Spleen (tissue), 13 donors: ENCODE results near the gene PDK2. TPM values are rescaled to one million over a fixed set of nuclear protein-coding genes. Genes with fewer than 3 reads are reported as not detected.

Source experiments
- DNase-seq: peaks from one replicate; pipeline ENCODE4 v3.0.0-alpha.2; 2020
- H3K27ac ChIP-seq, 8 donors: fragments of 200-600 bp; sonication (generic) in 7 of 8; 1 replicate in 4 of 8; 2 replicates in 4 of 8; pipeline versions ENCODE4 v1.5.0 to v1.8.0; 2016 to 2021; ENCODE audit warnings: inconsistent platforms in 4 of 8, mild to moderate bottlenecking in 4 of 8, moderate library complexity in 1 of 8
- H3K27me3 ChIP-seq, 7 donors: fragments of 200-600 bp; sonication (generic) in 6 of 7; replicated peaks in 1 of 7; 1 replicate in 4 of 7; 2 replicates in 3 of 7; pipeline versions ENCODE4 v1.5.0 to v1.8.0; 2016 to 2021; ENCODE audit warnings: inconsistent platforms in 3 of 7, mild to moderate bottlenecking in 1 of 7
- H3K36me3 ChIP-seq, 6 donors: fragments of 200-600 bp; sonication (generic) in 5 of 6; 1 replicate in 4 of 6; 2 replicates in 2 of 6; pipeline versions ENCODE4 v1.5.0 to v1.8.0; 2016 to 2021; ENCODE audit warnings: inconsistent platforms in 2 of 6
- H3K4me1 ChIP-seq, 6 donors: fragments of 200-600 bp; sonication (generic) in 5 of 6; 1 replicate in 3 of 6; 2 replicates in 3 of 6; pipeline versions ENCODE4 v1.5.0 to v1.8.0; 2016 to 2021; ENCODE audit warnings: inconsistent platforms in 3 of 6
- H3K4me3 ChIP-seq, 8 donors: fragments of 200-600 bp; sonication (generic) in 7 of 8; 1 replicate in 4 of 8; 2 replicates in 4 of 8; pipeline versions ENCODE4 v1.5.0 to v1.8.0; 2016 to 2021; ENCODE audit warnings: inconsistent platforms in 4 of 8, mild to moderate bottlenecking in 4 of 8, moderate library complexity in 2 of 8
- H3K9me3 ChIP-seq, 8 donors: fragments of 200-600 bp; sonication (generic) in 7 of 8; 1 replicate in 4 of 8; 2 replicates in 4 of 8; pipeline versions ENCODE4 v1.5.0 to v1.8.0; 2016 to 2021; ENCODE audit warnings: inconsistent platforms in 4 of 8
- CTCF ChIP-seq, 11 experiments: fragments of 200-600 bp in 7 of 11; fragments of 450-650 bp in 4 of 11; sonication (generic) in 4 of 11; IDR thresholded peaks in 8 of 11; conservative IDR thresholded peaks in 3 of 11; 1 replicate in 7 of 11; 2 replicates in 4 of 11; pipeline versions ENCODE4 v1.4.0 to v1.8.0; 2016 to 2021; ENCODE audit warnings: antibody characterized with exemption in 11 of 11, inconsistent platforms in 4 of 11, mild to moderate bottlenecking in 1 of 11
- POLR2A ChIP-seq, 3 donors: fragments of 450-650 bp; IDR thresholded peaks; one replicate each; pipeline ENCODE4 v1.5.1; 2017; ENCODE audit warnings: antibody characterized with exemption in 3 of 3, mild to moderate bottlenecking in 1 of 3
- POLR2AphosphoS5 ChIP-seq, 3 donors: sonication (generic); formaldehyde crosslinking; IDR thresholded peaks; one replicate each; pipeline ENCODE4 v1.5.1; 2017; ENCODE audit warnings: antibody characterized with exemption in 3 of 3
- WGBS, 5 donors: extraction: QIAGEN DNeasy Blood & Tissue Kit in 3 of 5; methylation state at CpG; one replicate each; pipeline versions ENCODE4 v1.1.5 to v1.1.7; 2013 to 2018; 5-methylcytosine and 5-hydroxymethylcytosine counted together
- intact Hi-C: fragments of 100-400 bp; cut with DNase I; formaldehyde crosslinking; loops from one replicate; pipeline ENCODE4 v1.15.0; 2023; ENCODE audit warnings: low total_unique reads
- long read RNA-seq, 2 donors: transcript quantifications; one replicate each; lab custom pipeline, GENCODE V29; 2026
- polyA plus RNA-seq, 3 donors: library from polyadenylated mRNA; stranded (reverse); fragments of 200-250 nt; gene quantifications; one replicate each; pipeline ENCODE4 v1.2.1, GENCODE V29; 2013
- total RNA-seq, 7 donors: library from RNA; depleted of rRNA in 3 of 7; stranded (reverse); fragments of >200 nt in 3 of 7; fragmentation: NEBNext Ultra II Directional in 4 of 7; extraction: Animal tissue kit (Norgen Biotek cat#: 25700) in 4 of 7; gene quantifications; one replicate each; pipeline versions ENCODE4 v1.1.0 to v1.2.1, GENCODE V29; 2016 to 2021
- donor health status: healthy with polysubstance abuse.
- donor health status: DM: no; HTN: no; CAD: no; lungs with moderate emphysema.
- donor health status: DM: no; HTN: no; CAD: no.
- donor health status: Bipolar disorder and iron deficiency.
- donor health status: healthy.
- donor health status: DM: no; HTN: no; CAD: no.
- donor health status: DM: yes; HTN: yes; CAD: no.

The PDK2 gene
- total RNA-seq = 10 to 100 TPM; 22.9 to 41.5 (median 26.1) TPM
- 10 to 100 TPM in 1 of 3 donors, 1 to 10 TPM in 2; 8.7 to 16.9 (median 9.5) TPM for polyA plus RNA-seq
- long read RNA-seq, donor 1, transcript PDK2-206 (4 exons, 865 nt) = major isoform, 10 of 26 reads
- long read RNA-seq, donor 1, transcript PDK2-203 (11 exons, 3,440 nt) = minor isoform, 8 of 26 reads
- long read RNA-seq, donor 1, partial matches to known transcripts = 8 of 26 reads
- long read RNA-seq, donor 1, other reads (novel, unspliced or antisense) = 0 of 26 reads
- long read RNA-seq, donor 2, transcript PDK2-206 (4 exons, 865 nt) = major isoform, 8 of 15 reads
- long read RNA-seq, donor 2, transcript PDK2-203 (11 exons, 3,440 nt) = minor isoform, 7 of 15 reads
- long read RNA-seq, donor 2, partial matches to known transcripts = 0 of 15 reads
- long read RNA-seq, donor 2, other reads (novel, unspliced or antisense) = 0 of 15 reads

- H3K9me3 ChIP-seq = no peaks in the 10 kb centered on the region
- DNase-seq = peak; percentile 98
- no peaks in the 10 kb centered on the region for H3K27me3 ChIP-seq
- WGBS, 5 donors = 0 to 1% (median 1%) methylated on average over 33 to 68 of the region's 68 CpGs
- intact Hi-C loops = no loop called here
- peaks cover 14 to 49% (median 28%) of the 10 kb centered on the region in 6 donors for H3K4me1 ChIP-seq
- peak in 4 of 11 experiments; percentile 23 to 48 (median 39) for TF ChIP-seq CTCF (IDR thresholded peaks at IDR 0.05 in 8 of 11, conservative IDR thresholded peaks at IDR 0.05 in 3 of 11)
- TF ChIP-seq POLR2A (IDR thresholded peaks at IDR 0.05) = no peak
- TF ChIP-seq POLR2AphosphoS5 (IDR thresholded peaks at IDR 0.05) = peak; percentile 72 to 91 (median 91)
- H3K36me3 ChIP-seq = peaks cover 0 to 36% (median 14%) of the 10 kb centered on the region in 6 donors
- H3K4me3 ChIP-seq = peak within 1 kb of the TSS; percentile 78 to 98 (median 89)
- H3K27ac ChIP-seq = peak within 1 kb of the TSS; percentile 73 to 90 (median 82)
Measured at GRCh38 chr17:50094753-50095619, at the start of gene PDK2. TSS of gene PDK2 (plus strand) at chr17:50095351. CDS start at chr17:50095436, 85 bp downstream.

GRCh38 chr17:50046179-50046578 is 49.0 kb upstream of the PDK2 start:
- intact Hi-C loops = no loop called here
- peaks cover 12 to 67% (median 33%) of the 10 kb centered on the region in 6 donors for H3K4me1 ChIP-seq
- TF ChIP-seq CTCF (IDR thresholded peaks at IDR 0.05 in 8 of 11, conservative IDR thresholded peaks at IDR 0.05 in 3 of 11) = no peak
- TF ChIP-seq POLR2AphosphoS5 (IDR thresholded peaks at IDR 0.05) = no peak
- TF ChIP-seq POLR2A (IDR thresholded peaks at IDR 0.05) = no peak
- H3K27ac ChIP-seq = peak overlapping the region in 2 of 8 donors; percentile 17 to 23
- H3K27me3 ChIP-seq = peaks cover 0 to 8% (median 0%) of the 10 kb centered on the region in 7 donors
- WGBS, 5 donors = 68 to 80% (median 73%) methylated on average over 2 of the region's 2 CpGs
- no peak overlapping the region for H3K4me3 ChIP-seq
- H3K36me3 ChIP-seq = no peaks in the 10 kb centered on the region
- no peak for DNase-seq
- no peaks in the 10 kb centered on the region for H3K9me3 ChIP-seq

- no peak overlapping the region for H3K4me3 ChIP-seq
- 55 to 78% (median 71%) methylated on average over 6 of the region's 6 CpGs for WGBS, 5 donors
- peak overlapping the region in 2 of 8 donors; percentile 17 to 23 for H3K27ac ChIP-seq
- no peaks in the 10 kb centered on the region for H3K9me3 ChIP-seq
- intact Hi-C loops = no loop called here
- no peaks in the 10 kb centered on the region for H3K36me3 ChIP-seq
- peaks cover 0 to 8% (median 0%) of the 10 kb centered on the region in 7 donors for H3K27me3 ChIP-seq
- TF ChIP-seq CTCF (IDR thresholded peaks at IDR 0.05 in 8 of 11, conservative IDR thresholded peaks at IDR 0.05 in 3 of 11) = no peak
- no peak for TF ChIP-seq POLR2AphosphoS5 (IDR thresholded peaks at IDR 0.05)
- no peak for TF ChIP-seq POLR2A (IDR thresholded peaks at IDR 0.05)
- DNase-seq = no peak
- H3K4me1 ChIP-seq = peaks cover 12 to 69% (median 35%) of the 10 kb centered on the region in 6 donors
Measured at GRCh38 chr17:50046667-50047066, 48.5 kb upstream of the PDK2 start.
